PC-3 (cell line): ENCODE results near the gene PLXNA4.

Experiments
- CTCF ChIP-seq: fragments of 300-600 bp; sonication (generic); conservative IDR thresholded peaks from 2 replicates; pipeline ENCODE4 v1.5.1; 2017; ENCODE audit warnings: antibody characterized with exemption, low read depth, mild to moderate bottlenecking, low read length
- EZH2 ChIP-seq: fragments of 300-600 bp; sonication (generic); IDR thresholded peaks from one replicate; pipeline ENCODE4 v1.6.1; 2017; ENCODE audit warnings: antibody characterized with exemption, mild to moderate bottlenecking, low read length; ENCODE audit not compliant: unreplicated experiment
- EZH2phosphoT487 ChIP-seq: fragments of 300-600 bp; sonication (generic); IDR thresholded peaks from 2 replicates; pipeline ENCODE4 v1.6.1; 2018; ENCODE audit warnings: mild to moderate bottlenecking, antibody characterized with exemption, low read length, borderline replicate concordance

- TF ChIP-seq CTCF (no peak), EZH2 (no peak), EZH2phosphoT487 (no peak)
Observed at GRCh38 chr7:132504852-132505251, 71.4 kb downstream of the PLXNA4 start.
